ENCODE data around the gene LSM14A. TPM values are rescaled to one million over a fixed set of nuclear protein-coding genes. Genes with fewer than 3 reads are reported as not detected.

The LSM14A gene
- total and polyA plus RNA-seq, 2 of the 13 experiments (the other 11 are each of a cell fraction or from before 2014, with no cell fraction given) = 77.0 to 83.6 TPM

DNA sequence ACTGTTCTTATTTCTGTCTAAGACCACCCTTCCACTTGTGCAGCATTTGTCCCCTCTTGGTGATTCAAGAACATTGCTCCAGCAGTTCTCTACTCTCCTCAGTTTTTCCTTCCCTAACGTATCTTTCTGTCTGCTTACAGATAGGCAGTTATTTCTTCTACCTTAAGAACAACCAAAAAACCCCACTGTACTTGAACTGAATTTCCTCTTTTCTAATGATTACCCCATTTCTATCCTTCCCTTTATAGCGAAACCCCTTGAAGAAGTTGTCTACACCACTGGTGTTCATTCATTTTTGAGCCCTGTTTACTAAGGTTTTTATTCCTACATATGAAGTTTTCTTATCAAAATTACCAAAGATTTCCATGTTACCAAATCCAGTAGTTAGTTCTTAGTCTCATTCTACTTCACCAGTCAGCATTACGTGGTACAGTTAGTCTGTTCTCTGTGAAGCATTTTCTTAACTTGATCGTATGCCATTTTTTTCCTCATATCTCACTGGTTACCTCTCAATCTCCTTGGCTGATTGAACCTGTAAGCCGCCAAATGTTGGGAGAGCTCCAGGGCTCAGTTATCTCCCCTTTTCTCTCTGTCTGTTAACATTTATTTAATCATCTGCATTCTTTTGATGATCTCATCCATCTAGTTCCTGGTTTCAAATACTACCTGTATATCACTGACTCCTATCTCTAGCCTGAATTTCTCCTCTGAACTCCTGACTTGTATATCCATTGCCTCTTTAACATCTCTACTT is 9.0 kb downstream of the LSM14A start (continued):
- TF ChIP-seq ZNF552 (CRISPR knock-in tag; IDR thresholded peaks at IDR 0.05; ENCODE audit: borderline replicate concordance) (no peak), ZNF331 (CRISPR knock-in tag; IDR thresholded peaks at IDR 0.05) (no peak), SIX4 (CRISPR knock-in tag; IDR thresholded peaks at IDR 0.05) (no peak), MEF2D (CRISPR knock-in tag; IDR thresholded peaks at IDR 0.05) (no peak), SOX6 (IDR thresholded peaks at IDR 0.05) (no peak), SOX6 (CRISPR knock-in tag; IDR thresholded peaks at IDR 0.05) (no peak), TOE1 (CRISPR knock-in tag; IDR thresholded peaks at IDR 0.05) (no peak), ZMYM3 (CRISPR knock-in tag; IDR thresholded peaks at IDR 0.05) (no peak)
- TF ChIP-seq, protein P1, sequence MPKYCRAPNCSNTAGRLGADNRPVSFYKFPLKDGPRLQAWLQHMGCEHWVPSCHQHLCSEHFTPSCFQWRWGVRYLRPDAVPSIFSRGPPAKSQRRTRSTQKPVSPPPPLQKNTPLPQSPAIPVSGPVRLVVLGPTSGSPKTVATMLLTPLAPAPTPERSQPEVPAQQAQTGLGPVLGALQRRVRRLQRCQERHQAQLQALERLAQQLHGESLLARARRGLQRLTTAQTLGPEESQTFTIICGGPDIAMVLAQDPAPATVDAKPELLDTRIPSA (CRISPR knock-in tag; IDR thresholded peaks at IDR 0.05; ENCODE audit: borderline replicate concordance) = no peak

DNA sequence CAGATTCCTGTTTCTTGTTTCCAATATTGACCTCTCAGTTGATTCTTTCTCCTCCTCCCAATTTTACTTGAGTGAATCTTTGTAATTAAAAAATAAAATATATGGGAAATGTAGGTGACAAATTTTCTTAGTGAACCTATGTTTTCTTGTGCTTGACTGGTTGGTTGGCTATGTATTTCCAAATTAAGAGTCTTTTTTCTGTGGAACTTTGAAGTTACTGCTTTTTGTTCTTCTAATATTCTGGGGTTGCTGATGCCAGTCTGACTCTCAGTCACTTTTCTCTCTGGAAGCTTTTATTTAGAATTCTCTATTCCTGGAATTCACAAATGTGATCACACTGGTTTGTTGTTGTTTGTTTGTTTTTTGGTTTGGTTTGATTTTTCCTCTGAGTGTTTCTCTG is 9.8 kb downstream of the LSM14A start:
- FAIRE-seq (no peak), DNase-seq (ENCODE audit: low spot score) (no peak), ATAC-seq (no peak)
- H3K9ac ChIP-seq (ENCODE audit: insufficient read depth, low read depth, low read length) = no peak overlapping the region
- intact Hi-C loops (cut with micrococcal nuclease; ENCODE audit: unreplicated experiment) = no loop called here
- H2AFZ ChIP-seq (ENCODE audit: low read length) = no peak overlapping the region
- ChIA-PET POLR2A (interaction anchor here (1.8 kb wide), 1 partner anchor 9 kb away, joined by 6 read pairs; no protein-coding TSS in a partner anchor), CTCF (ENCODE audit: low intra/inter-chr PET ratio, low total read pairs) (no interaction called here)
- peaks cover 83% of the 10 kb centered on the region for H4K20me1 ChIP-seq (ENCODE audit: insufficient read depth, low read length)
- H3K27me3 ChIP-seq (ENCODE audit: control insufficient read depth in 1 of 2, insufficient read depth in 2 of 2, low read length in 2 of 2) = no peaks in the 10 kb centered on the region
- H3K9me3 ChIP-seq (ENCODE audit: low read length) = no peaks in the 10 kb centered on the region
- H3K27ac ChIP-seq (ENCODE audit: extremely low read length, insufficient read depth, low read length) = no peak overlapping the region
- H3K4me1 ChIP-seq (ENCODE audit: insufficient read depth, low read length) = peaks cover 66% of the 10 kb centered on the region
- H3K4me2 ChIP-seq (ENCODE audit: low read depth, low read length) = no peak overlapping the region
- no TSS peak for BruUV-seq (replicated peaks)
- H3K36me3 ChIP-seq (replicated peaks in 1 of 2; ENCODE audit: control insufficient read depth in 1 of 2, insufficient read depth in 2 of 2, low read length in 2 of 2) = peaks cover 4 to 26% of the 10 kb centered on the region in 2 experiments
- H3K79me2 ChIP-seq (ENCODE audit: insufficient read depth, low read length) = peaks cover 97% of the 10 kb centered on the region
- in situ Hi-C loops (cut with HindIII; ENCODE audit: extremely low pct_ligation_motif_present, low pct_unique_long_range_greater_than_20kb) = no loop called here
- no peak overlapping the region for H3K4me3 ChIP-seq (replicated peaks in 1 of 3; ENCODE audit: insufficient read depth in 1 of 3, low read depth in 2 of 3, low read length in 3 of 3)
- TF ChIP-seq, protein P2, sequence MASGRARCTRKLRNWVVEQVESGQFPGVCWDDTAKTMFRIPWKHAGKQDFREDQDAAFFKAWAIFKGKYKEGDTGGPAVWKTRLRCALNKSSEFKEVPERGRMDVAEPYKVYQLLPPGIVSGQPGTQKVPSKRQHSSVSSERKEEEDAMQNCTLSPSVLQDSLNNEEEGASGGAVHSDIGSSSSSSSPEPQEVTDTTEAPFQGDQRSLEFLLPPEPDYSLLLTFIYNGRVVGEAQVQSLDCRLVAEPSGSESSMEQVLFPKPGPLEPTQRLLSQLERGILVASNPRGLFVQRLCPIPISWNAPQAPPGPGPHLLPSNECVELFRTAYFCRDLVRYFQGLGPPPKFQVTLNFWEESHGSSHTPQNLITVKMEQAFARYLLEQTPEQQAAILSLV (CRISPR knock-in tag; IDR thresholded peaks at IDR 0.05; ENCODE audit: borderline replicate concordance) = no peak
- no peak for TF ChIP-seq HES4 (CRISPR knock-in tag; IDR thresholded peaks at IDR 0.05; ENCODE audit: borderline replicate concordance)
- TF ChIP-seq, protein P3, sequence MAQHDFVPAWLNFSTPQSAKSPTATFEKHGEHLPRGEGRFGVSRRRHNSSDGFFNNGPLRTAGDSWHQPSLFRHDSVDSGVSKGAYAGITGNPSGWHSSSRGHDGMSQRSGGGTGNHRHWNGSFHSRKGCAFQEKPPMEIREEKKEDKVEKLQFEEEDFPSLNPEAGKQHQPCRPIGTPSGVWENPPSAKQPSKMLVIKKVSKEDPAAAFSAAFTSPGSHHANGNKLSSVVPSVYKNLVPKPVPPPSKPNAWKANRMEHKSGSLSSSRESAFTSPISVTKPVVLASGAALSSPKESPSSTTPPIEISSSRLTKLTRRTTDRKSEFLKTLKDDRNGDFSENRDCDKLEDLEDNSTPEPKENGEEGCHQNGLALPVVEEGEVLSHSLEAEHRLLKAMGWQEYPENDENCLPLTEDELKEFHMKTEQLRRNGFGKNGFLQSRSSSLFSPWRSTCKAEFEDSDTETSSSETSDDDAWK (CRISPR knock-in tag; IDR thresholded peaks at IDR 0.05) = no peak
- TF ChIP-seq ZNF577 (CRISPR knock-in tag; IDR thresholded peaks at IDR 0.05; ENCODE audit: borderline replicate concordance, low read depth) = no peak
- TF ChIP-seq ZNF260 (CRISPR knock-in tag; IDR thresholded peaks at IDR 0.05; ENCODE audit: borderline replicate concordance, low read depth) = no peak
